ENCODE results near the gene HNF1A.

Gene HNF1A

DNA sequence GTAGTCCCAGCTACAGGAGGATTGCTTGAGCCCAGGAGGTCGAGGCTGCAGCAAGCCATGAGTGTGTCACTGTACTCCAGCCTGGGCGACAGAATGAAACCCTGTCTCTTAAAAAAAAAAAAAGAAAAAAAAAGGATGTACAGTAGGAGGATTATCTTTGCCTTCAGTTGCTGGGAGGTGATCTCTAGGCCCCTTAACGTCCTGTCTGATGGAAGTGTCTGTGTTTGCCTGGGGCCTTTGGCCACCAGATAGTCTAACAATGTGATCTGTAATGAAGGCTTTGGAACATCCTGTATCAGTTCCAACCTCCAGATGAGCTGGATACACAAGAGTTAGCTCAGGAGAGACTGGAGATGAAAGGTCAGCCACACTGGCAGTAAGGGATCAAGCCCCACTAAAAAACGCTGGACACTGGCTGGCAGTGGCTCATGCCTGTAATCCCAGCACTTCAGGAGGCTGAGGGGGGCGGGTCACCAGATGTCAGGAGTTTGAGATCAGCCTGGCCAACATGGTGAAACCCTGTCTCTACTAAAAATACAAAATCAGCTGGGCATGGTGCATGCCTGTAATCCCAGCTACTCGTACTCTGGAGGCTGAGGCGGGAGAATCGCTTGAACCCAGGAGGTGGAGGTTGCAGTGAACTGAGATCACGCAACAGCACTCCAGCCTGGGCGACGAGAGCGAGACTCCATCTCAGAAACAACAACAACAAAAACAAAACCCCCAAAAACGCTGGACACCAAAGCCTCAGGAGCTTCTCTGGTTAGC lies 19.0 kb upstream of the HNF1A start:
- no peak for DNase-seq

DNA sequence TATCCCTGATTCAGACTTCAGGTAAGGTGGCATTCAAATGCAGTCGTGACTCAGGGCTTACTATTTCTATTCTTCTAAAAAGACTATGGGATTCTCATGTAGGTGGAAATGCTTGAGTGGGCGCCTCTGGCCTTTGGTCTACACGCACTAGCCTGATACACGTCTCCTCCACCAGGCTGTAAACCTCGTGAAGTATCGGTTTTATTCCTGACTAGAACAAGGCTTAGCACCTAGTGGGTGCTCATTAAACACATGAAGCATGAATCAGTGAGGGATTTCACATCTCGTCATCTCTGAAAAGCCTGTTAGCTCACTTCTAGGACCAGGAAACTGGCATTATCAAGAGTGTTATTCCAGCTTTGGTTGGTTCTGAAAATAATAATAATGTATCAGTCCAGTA lies 17.7 kb upstream of the HNF1A start:
- no peak for DNase-seq

DNA sequence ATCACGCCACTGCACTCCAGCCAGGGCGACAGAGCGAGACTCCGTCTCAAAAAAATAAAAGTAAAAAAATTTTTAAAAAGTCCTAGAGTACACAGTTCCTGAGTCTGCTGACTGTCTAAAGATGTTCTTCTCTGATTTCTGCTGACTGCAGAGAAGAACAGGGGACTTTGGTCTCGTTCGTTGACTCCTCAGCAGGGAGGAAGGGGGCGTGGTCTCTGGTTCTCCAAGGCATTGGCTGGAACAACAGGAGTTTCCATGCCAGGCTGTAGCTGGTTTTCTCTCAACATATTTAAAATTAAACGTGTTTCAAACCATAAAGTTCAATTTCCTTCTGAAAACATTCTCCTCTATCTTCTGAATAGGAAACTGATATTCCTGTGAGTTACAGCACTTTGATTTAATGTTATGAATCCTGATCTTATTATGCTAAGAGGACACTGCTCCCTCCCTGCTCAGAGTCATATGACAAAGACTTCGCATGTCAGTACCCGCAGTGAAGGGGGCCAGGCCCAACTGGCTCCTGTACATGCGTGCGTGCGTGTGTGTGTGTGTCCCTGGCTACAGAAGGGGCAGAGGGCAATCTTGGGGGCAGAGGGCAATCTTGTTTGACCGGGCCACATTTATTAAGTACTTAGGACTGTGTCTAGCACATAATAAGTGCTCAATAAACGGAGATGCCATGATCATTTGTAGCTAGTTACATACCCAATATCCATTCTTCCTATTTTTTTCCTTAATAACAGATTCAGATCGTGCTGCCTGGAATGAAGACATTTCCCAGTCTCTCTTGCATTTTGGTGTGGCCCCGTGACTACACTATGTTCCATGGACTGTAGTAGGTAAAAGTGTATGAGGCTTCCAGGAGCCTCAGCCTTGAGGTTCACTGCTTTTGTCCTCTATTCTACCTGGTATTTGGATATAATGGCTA lies 16.5 kb upstream of the HNF1A start:
- no peak for DNase-seq

DNA sequence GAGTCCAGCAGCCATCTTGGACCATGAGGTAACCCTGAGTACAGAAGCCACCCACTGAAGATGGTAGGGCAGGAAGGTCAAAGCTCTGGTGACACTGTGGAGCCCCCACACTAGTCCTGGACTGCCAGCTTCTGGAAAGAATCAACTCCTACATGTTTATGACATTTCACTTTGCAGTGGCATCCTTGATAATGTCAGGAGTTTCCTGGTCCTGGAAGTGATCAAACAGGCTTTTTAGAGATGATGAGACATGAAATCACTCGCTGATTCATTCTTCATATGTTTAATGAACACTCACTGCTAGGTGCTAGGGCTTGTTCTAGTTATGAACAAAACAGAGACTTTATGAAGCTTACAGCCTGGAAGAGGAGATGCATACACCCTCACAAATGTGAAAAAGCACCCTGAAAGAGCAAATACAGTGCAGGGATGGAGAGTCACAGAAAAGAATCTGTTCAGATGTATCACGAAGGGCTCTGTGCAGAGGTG lies 15.8 kb upstream of the HNF1A start:
- DNase-seq, result no peak

DNA sequence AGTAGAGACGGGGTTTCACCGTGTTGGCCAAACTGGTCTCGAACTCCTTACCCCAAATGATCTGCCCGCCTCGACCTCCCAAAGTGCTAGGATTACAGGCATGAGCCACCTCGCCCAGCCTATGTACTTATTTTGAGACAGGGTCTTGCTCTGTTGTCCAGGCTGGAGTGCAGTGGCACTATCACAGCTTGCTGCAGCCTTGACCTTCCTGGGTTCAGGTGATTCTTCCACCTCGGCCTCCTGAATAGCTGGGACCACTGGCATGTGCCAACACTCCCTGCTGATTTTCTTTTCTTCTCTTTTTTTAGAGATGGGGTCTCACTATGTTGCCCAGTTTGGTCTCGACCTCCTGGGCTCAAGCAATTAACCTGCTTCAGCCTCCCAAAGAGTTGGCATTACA lies 14.0 kb upstream of the HNF1A start:
- DNase-seq, result no peak

DNA sequence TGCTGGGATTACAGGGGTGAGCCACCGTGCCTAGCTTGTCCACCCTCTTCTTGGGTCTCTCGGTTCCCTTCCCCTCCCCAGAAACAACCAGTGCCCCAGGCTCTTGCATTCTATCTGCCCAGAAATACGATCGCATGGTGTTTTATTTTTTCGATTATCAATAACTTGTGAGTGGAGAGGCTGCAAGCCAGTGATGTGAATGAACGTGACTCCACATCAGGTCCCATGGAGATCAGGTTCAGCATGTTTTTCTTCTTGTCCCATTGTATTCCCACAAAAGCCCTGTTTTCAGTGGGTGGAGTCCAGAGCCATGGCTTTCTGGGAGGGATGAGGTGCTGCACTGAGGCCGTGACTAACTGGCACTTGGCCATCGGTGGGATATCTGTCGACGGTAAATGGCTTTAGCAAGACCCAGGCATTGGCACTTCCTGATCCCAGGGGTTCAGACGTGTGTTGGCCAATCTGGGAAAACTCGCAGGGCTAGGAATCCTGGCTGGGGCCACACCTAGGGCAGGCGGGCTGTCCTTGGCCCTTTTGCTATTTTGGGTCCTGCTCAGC lies 12.7 kb upstream of the HNF1A start:
- no peak for DNase-seq

DNA sequence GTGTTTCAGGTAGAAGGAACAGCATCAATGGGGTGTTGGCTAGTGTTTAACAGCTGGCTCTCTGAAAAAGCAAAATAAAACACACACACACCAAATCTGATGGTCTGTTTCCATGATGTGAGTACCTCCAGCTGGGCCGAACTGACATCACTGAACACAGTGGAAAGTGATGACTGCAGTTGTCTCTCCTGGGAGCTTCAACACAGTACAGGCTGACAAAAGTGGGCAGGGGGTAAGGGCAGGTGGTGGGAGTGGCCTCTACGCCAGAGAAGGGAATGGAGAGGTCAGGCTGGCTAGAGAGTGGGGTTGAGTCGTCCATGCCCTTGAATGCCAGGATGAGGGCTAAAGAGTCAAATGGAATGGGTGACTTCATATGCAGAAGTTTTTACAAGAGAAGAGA lies 8.0 kb upstream of the HNF1A start:
- DNase-seq, result no peak

DNA sequence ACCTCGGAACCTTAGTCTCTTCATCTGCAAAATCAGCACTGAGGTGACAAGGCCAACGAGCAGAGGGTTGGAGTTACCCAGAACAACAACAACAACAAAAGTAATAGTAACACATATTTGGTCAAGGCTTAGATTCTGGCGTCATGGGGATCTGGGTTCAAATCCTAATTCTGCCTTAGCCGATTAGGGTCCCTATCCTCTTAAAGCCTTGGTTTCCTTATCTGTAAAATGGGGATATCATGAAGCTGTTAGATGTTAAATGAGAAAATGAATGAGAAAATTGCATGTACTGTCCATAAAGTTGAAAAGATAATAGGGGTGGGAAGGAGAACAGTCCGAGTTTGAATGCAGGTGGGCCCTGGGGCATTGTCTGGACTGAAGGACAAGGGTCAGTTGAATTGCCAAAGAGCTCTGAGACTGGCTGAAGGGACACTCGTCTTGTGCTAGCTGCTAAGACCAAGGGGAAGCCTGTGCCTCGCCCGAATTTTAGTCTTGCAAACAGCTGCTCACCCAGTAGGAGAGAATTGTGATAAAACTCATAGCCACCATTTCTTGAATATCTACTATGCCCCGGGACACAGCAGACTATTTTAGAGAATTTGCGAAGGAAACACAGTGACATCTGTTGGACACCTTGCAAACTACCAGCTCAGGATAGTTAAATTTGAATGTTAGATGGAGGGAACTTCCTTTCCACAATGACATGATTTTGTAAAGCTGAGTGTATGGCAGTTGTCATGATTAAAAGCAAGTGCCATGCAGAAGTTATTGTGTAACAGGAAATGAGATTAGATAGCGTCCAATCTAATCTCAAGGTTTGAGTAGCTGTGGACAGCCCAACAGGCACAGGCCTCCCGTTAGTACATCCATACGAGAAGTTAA lies 6.8 kb upstream of the HNF1A start:
- no peak for DNase-seq

DNA sequence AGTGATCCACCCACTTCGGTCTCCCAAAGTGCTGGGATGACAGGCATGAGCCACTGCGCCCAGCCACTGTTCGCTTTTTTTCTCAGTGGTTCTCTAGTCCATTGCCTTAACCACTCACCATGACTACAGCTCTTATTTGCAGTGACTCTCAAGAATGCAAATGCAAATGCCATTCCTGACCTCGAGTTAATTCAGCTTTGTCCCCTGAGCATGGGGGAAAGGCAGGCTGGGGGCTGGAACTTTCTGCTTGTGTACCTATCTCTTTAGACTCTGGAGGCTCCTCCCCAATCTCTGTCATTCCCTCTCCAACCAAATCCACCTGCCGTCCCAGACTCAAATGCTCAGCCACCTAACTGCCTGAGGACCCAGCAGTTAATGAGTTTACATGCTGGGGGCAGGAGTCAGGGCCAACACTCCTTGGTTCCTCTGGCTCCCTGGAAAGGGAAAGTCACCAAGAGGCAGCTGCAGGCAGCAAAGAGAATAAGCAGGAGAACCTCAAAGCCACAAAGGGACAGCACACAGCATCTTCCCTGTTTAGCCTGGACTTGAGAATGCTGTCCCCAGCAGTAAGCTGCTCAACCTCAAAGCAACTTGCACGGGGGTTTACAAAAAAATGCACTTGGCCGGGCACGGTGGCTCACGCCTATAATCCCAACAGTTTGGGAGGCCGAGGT lies 5.3 kb upstream of the HNF1A start:
- no peak for DNase-seq

DNA sequence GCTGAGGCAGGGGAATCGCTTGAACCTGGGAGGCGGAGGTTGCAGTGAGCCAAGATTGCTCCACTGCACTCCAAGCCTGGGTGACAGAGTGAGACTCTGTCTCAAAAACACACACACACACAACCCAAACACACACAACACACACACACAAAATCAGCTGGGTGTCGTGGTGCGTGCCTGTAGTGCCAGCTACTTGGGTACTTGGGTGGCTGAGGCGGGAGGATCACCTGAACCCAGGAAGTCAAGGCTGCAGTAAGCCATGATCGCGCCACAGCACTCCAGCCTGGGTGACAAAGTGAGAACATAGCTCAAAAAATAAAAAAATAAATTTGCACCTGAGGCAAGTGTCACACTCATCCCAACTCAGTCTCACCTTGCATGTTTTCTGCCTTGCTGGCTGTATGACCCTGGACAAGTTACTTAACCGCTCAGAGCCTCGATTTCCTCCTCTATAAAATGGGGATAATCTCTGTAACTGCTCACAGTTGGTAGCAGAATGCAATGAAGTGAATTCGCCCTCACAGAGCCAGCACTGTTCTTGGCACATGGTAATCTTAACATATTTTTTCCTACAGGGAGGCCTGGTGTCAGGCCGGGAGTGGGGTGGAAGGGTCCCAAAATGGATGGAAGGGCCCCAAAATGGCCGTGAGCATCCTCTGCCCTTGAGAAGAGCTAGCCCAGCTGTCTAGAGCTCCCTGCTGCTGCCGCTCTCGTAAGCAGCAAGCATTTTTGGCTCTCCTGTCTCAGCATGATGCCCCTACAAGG lies 630 bp upstream of the HNF1A start:
- DNase-seq, result no peak

DNA sequence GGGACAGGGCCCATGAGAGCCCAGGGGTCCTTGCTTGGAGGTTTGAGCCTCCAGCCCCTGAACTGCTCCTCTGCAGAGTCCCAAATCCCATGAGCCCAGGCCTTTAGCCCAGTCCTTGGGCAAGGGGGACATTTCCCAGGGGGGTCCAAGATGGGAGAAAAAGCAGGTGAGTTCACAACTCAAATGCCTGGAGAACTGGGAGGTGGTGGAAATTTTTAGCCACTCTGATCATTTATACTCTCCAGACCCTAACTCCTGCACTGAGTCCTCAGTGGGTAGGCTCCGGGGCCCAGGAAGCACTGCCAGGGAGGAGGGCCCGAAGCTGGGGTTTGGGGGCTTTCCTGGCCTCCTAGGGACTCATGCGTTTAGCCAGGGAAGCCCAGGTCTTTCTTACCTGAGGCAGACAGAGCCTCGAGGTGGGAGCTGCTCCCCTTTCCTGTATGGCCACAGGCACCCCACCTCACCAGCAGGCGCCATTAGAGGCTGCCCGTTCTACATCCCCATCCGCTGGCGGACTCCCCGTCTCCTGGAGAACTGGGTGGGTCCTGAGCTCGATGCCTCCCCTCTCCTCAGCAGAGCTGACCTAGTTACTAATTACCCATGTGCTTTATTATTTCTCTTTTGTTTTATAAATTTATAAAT lies 998 bp downstream of the HNF1A start:
- DNase-seq, result no peak

DNA sequence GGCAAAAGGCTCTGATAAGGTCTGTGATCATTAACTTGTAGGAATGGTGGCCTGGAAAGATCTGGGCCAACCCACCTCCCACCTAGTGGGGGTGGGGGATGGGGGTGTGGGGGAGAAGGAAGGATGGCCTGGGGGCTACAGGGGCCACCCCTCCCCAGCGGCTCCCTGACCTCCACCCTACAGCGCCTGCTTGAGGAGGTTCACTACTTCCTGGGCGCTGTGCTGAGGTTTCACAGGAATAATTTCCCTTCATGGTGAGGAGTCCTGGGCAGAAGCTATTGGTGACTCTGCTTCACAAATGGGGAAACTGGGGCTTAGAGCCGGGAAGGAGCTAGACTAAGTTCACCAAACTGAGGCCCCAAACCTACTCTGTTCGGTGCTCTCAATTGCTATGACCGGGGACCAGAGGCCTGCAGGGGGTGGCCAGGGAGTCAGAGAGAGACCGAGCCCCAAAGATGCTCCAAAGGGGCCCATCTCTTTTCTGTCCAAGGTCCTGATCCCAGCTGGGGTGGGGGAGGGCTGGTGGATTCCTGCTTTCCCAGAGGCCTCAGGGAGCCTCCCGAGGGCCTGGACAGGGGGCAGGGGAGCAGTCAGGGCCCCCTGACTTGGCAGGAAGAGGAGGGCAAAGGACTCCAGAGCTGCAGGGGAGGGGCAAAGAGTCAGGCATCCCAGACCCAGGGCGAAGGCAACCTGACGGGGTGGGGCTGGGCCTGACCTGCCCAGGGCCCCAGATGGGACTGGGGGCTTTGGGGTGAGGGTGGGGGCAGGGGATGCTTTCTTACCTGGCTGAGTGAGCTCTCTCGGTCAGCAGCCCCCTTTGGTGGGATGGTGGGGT lies 1.7 kb downstream of the HNF1A start:
- DNase-seq, result no peak

DNA sequence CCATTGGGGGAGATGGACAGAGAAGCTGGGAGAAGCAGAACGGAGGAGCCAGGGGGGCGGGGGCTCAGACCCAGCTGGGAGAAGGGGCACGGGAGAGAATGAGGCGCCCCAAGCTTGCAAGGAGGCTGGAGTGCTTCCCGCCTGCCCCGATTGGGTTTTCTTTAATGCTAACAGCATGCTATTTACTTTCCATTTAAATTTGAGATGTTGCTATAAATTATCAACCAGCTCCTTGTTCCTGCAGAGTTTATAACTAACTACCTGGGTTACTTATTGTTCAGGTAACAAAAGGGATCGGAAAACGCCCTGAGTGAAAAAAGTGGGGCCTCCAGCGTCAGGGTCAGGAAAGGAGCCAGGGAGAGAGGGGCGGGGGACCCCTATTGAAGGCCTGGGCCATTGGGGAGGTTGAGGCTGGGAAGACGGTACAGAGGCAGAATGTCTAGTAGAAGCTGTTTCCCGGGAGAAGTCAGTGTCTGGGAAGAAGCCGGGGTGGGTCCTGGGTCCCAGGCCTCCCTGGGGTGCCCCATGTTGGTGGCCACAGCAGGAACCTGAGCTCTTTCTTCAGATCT lies 2.5 kb downstream of the HNF1A start:
- no peak for DNase-seq

DNA sequence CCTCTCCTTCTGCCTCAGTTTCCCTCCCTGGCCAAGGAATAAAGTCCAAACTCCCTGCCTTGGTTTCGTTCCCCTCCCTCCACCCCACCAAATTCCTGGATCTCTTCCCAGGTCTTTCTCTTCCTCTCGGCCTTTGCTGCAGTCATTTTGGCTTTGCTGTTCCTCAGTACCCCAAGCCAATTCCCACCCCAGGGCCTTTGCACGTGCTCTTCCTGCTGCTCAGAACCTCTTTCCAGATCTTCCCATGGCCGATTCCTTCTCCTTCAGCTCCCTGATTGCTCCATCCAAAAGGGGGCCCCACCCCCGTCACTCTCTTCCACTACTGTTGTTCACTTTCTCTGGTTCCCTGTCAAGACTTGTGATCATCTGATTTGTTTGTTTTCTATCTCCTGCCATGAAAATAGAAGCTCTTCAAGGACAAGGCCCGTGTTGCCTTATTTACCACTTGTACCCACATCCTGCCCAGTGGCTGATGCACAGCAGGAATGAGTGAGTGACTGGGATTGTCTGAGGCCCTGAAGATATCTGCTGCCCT lies 3.1 kb downstream of the HNF1A start:
- no peak for DNase-seq

DNA sequence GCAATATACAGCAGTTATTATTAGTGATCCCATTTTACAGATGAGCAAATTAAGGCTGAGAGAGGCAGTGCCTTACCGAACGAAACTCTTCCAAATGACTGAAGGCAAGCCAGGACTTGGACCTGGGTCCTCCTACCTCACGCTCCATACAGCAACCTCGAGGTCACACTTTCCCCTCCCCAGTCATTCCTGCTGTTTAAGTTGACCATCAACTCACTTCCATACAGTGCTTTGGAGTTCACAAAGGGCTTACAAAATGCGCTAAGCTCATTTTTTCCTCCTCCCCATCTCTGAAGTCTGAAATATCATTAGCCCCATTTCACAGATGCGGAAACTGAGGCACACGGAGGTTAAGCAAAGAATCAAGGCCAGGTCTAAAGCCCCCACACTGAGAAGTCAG lies 4.3 kb downstream of the HNF1A start:
- DNase-seq, result no peak

DNA sequence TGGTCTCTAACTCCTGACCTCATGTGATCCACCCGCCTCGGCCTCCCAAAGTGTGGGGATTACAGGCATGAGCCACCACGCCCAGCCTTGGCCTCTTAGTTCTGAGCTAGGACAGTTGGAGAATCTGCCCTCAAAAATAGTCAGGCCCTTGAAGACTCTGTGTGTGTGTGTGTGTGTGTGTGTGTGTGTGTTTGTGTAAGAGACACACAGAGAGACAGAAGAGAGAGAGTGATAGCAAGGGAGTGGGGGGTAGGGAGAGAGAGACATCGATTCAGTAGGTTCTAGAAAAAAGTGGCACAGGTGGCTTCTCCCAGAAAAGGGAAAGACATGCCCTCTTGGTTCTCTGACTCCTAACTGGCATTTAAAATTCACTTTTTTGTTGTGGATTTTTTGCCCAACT lies 5.4 kb downstream of the HNF1A start:
- no peak for DNase-seq

DNA sequence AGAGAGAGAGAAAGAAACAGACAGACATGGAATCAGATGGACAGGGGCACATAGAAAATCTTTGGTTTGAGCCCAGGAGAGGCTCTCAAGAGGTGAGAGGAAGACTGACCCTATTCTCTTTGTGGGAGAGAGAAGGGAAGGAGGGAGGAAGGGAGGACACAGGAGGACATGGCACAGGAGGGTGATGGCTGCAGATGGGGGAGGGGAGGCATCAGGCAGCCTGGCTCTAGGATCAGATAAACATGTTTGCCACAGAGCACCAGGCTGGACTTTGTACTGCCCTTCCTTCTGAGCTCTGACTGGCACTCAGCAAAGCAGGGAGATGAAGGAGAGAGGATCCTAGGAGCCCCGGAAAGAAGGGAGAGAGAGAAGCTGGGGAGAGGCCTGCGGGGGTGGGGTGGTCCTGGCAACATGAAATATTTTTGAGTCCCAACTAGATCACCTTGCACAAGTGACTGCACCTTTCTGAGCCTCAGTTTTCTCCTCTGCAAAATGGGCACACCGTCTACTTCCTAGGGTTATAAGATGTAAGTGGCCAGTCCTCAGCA lies 6.1 kb downstream of the HNF1A start:
- DNase-seq, result no peak

DNA sequence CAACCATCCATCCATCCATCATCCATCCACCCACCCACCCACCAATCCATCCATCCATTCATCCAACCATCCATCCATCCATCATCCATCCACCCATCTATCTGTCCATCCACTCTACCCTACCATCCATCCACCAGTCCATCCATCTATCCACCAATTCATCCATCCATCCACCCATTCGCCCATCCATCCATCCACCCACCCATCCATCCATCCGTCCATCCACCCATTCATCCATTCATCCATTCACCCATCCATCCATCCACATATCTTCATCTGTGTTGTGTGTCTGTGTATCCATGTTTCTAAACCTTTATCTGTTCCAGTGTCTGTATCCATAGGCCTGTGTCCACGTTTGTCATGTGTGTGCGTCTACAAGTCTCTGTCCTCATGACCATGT lies 9.9 kb downstream of the HNF1A start:
- no peak for DNase-seq

DNA sequence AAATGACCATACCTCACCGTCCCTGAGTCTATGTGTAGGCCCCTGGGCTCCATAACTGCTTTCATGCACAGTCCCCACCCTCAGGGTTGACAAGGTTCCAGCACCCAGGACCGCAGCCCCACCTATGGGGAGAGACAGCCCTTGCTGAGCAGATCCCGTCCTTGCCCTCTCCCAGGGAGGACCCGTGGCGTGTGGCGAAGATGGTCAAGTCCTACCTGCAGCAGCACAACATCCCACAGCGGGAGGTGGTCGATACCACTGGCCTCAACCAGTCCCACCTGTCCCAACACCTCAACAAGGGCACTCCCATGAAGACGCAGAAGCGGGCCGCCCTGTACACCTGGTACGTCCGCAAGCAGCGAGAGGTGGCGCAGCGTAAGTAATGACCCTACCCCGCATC lies 10.3 kb downstream of the HNF1A start:
- DNase-seq, result no peak

All from NCI-H1092 treated with DMSO at 0.1 percent for 48 hours (cell line).